GM21825 (cell line): Measurements from ENCODE around the gene RGL1.

Source experiments
- ATAC-seq: cut with Tn5 transposase; IDR thresholded peaks from one replicate; pipeline ENCODE4 v1.9.1; 2021; ENCODE audit warnings: mild to moderate bottlenecking, moderate library complexity; ENCODE audit not compliant: unreplicated experiment

Gene RGL1

DNA sequence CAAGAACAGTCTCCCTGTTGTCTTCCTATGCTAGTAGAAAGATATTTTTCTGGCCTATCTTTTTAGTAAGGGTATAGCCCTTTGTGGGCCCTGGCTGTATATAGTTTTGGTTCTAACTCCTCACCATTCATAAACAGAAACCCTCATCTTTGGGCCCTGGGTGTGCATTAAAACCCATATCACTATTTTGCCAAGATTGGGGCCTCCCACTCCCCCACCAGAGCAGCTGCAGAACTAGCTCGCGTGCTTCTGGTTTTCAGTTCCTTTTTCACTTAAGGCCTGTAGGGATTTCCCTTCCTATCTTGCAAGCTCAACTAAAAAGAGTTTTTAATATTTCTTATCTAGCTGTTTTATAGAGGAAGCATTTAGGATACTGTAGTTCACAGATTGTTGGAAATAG, 106.4 kb downstream of the RGL1 start:
- peak; percentile 83 for ATAC-seq

DNA sequence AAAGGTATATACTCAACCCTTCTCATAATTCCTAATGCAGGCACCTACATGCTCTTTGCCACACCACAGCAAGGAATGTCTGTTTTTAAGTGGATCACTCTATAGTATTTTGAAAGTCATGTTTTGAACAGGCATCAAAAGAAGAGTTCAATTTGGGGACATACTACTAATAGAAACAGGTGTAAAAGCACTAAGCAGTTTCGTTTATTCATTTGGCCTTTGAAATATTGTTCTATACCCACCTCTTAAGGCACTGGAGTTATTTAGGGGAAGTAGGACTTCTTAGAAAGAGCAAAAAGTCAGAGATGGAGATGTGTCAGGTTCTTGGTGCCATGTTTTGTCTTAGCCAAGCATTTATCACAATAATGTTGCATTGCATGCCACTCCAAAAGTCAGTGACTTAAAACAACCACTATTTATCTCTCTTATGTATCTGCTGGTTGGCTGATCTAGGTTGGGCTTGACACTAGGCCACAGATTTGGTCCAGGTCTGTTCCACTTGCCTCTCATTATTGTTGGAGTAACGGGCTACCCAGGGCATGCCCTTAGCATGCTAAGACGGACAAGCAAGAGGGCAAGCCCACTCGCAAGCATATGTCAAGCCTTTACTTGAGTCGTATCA, 107.5 kb downstream of the RGL1 start:
- ATAC-seq, result peak; percentile 59

GRCh38 chr1:183913567-183913993, 108.7 kb downstream of the RGL1 start:
- ATAC-seq, result no peak

- no peak for ATAC-seq
Observed at GRCh38 chr1:183914276-183914675, 109.4 kb downstream of the RGL1 start.

DNA sequence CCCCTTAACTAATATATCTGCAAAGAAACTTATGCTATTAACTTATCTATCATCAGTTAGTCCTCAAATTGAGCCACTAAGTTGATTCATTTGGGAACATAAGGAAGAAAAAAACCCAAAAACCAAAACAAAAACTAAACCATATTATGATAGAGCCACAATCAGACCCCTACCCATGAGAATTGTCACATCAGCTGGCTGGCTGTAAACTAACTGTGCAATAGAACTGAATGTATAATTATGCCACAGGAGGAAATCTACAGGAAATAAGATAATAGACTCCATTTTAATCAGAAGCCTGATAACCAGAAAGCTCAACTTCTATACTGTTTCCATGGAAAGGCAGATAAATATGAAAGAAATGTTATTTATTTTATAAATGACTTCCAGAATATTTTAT, 110.0 kb downstream of the RGL1 start:
- no peak for ATAC-seq

- peak; percentile 34 for ATAC-seq
Observed at GRCh38 chr1:183915625-183916510, 110.9 kb downstream of the RGL1 start.

- ATAC-seq, result no peak
Observed at GRCh38 chr1:183916574-183916973, 111.7 kb downstream of the RGL1 start.

DNA sequence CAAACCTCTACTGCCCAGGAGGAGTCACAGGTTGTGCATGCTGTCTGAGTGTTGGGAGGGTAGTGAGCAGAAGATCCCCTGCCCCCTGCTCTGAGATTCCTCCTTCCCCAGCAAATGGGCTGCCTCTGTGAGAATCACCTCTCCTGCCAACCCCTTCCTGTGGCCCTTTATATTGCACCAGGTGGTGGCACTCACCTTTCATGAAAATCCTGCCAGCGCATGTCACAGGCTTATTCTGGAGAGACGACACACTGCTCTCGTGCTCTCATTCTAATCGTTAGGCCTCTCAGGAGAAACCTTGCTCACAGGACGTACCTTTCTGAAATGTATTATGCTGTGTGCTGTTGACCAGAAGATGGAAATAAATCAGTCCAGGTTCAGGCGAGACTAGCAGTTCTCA, 113.7 kb downstream of the RGL1 start:
- ATAC-seq, result no peak

DNA sequence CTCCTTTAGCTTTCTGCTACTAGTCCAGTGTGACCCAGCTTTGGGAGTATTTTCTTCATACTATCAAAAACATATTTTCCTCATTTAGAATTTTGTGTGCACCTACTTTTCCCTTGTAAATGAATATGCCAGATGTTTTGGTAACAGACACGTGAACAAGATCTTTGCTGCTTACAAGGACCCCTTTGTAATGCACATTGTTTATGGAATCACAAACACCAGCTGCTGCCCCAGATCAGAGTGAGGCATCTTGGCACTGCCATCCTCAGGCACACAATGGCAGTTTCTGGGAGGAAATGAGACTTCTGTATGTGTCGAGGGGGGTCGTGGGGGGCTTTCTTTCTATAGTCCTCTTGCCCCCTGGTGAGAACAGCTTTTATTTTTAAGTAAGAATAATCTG, 115.7 kb downstream of the RGL1 start:
- ATAC-seq, result no peak

- ATAC-seq, result no peak
Observed at GRCh38 chr1:183922197-183922596, 117.3 kb downstream of the RGL1 start.

- no peak for ATAC-seq
Observed at GRCh38 chr1:183925947-183926346, 121.0 kb downstream of the RGL1 start.

DNA sequence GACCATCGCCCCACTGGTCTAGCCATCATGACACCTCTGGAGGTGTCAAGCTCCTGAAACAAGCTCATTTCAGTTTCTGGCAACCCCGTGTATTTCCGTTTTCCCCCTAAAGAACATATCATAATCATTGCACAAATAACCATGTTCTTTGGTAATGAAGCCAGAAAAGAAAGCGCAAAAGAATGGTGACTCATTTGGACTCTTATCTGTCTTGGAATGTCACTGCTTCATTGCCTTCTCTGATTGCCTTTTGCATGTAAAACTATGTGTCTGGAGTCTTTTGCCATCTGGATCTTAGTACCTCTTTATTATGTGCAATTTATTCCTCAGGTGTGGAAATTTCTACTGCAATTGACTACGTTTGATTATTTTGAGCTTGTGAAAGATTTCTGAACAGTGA, 122.1 kb downstream of the RGL1 start:
- ATAC-seq, result no peak

DNA sequence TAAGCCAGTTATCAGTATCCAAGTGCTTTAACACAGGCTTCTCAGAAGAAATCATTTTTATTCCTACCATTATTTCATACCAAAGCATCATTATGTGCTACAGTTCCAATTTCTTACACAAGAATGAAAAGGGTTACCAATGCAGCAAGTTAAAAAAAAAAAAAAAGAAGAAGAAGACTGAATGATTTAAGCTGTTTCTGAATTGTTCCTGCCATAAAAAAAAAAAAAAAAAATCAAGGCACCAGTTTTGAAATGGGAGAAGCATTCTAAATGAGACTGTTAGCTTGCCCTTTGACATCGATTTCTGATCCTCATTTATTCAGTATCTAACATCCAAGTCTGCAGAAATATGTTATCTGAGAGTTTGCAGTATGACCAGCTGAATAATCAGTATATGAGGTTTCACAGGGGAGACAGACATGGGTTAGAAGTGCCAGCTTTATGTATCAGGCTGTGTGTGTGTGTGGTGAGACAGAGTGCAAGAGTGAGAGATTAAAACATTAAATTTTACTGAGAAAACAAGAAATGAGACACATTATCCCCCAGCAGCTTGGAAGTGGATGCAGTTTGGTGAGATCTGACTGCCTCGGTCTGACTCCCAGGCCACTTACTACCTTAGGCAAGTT, 126.8 kb downstream of the RGL1 start:
- no peak for ATAC-seq

- ATAC-seq, result no peak
Observed at GRCh38 chr1:183932412-183932811, 127.5 kb downstream of the RGL1 start.

GRCh38 chr1:183933528-183934179, 128.7 kb downstream of the RGL1 start:
- ATAC-seq, result no peak

GRCh38 chr1:183934314-183934713, 129.4 kb downstream of the RGL1 start:
- ATAC-seq, result no peak

GRCh38 chr1:183936009-183936408, 131.1 kb downstream of the RGL1 start:
- no peak for ATAC-seq

GRCh38 chr1:183936791-183937190, 131.9 kb downstream of the RGL1 start:
- ATAC-seq, result no peak

GRCh38 chr1:183937611-183938010, 132.7 kb downstream of the RGL1 start:
- ATAC-seq, result no peak

GRCh38 chr1:183941001-183941400, 136.1 kb downstream of the RGL1 start:
- no peak for ATAC-seq

DNA sequence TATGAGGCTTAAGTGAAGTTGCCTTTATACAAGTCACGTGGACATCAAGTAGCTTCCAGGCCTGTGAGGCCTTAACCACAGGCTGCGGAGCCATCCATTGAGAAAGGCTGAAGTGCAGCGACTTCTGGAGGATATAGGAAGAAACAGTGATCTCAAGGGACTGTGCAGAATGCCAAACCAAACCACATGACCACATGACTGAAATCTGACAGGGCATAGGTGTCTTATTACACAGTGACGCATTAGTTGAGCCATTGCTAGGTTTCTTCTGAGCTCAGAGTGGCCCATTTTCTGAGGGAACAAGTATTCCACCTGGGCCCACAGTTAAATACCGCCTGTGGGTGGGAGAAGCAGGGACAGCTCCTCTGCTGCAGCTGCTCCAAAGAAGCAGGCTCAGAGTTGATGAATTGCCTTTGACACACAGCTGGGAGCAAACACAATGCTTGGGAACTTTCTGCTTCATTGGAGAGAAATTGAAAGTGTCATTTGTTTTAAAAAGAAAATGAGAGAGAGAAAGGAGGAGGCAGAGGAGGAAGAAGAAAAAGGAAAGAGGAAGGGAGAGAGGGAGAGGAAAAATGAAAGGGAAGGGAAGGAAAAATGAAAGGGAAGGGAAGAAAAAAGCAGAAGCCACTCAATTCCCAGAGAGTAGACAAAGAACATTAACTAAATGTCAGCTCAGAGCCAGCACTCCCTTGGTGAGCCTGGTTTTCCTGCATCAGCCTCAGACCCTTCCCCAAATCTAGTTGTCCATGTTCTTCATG, 138.2 kb downstream of the RGL1 start:
- ATAC-seq, result peak; percentile 82
